Measurements from ENCODE around the gene AVPR2.

Gene AVPR2

DNA sequence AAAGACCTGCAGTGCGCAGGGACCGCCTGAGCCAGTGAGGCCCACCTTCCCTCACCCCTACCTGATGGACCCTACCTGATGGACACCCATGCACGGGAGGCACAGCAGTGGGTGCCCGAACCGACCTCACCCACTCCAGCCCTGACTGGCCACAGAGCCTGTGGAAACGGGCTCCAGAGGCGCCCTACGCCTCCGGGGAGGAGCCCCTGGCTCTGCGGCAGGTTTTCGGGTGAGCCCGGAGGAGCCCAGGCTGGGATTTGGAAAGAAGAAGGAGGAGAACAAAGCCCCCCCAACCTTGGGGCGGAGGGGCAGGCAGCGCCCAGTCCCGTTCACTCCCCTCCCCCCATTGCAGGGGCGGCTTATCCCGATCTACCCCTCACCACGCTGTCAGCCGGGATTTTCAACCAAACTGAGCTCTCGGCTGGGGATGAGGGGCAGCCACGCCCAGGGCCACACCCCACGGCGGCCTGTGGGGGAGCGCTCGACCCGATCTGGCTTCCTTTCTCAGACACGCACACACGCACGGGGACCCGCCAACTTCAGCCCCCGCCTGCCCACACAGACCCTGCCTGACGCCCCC is 19.2 kb upstream of the AVPR2 start:
- TF ChIP-seq, protein P1, sequence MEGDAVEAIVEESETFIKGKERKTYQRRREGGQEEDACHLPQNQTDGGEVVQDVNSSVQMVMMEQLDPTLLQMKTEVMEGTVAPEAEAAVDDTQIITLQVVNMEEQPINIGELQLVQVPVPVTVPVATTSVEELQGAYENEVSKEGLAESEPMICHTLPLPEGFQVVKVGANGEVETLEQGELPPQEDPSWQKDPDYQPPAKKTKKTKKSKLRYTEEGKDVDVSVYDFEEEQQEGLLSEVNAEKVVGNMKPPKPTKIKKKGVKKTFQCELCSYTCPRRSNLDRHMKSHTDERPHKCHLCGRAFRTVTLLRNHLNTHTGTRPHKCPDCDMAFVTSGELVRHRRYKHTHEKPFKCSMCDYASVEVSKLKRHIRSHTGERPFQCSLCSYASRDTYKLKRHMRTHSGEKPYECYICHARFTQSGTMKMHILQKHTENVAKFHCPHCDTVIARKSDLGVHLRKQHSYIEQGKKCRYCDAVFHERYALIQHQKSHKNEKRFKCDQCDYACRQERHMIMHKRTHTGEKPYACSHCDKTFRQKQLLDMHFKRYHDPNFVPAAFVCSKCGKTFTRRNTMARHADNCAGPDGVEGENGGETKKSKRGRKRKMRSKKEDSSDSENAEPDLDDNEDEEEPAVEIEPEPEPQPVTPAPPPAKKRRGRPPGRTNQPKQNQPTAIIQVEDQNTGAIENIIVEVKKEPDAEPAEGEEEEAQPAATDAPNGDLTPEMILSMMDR (IDR thresholded peaks at IDR 0.05; ENCODE audit: extremely low read depth, insufficient read depth, missing control alignments): no peak
- in situ Hi-C loops (cut with MboI; ENCODE audit: low pct_unique_long_range_greater_than_20kb, low sequenced_read_pairs, unreplicated experiment): no loop called here
- no peak for DNase-seq (ENCODE audit: low spot score)

DNA sequence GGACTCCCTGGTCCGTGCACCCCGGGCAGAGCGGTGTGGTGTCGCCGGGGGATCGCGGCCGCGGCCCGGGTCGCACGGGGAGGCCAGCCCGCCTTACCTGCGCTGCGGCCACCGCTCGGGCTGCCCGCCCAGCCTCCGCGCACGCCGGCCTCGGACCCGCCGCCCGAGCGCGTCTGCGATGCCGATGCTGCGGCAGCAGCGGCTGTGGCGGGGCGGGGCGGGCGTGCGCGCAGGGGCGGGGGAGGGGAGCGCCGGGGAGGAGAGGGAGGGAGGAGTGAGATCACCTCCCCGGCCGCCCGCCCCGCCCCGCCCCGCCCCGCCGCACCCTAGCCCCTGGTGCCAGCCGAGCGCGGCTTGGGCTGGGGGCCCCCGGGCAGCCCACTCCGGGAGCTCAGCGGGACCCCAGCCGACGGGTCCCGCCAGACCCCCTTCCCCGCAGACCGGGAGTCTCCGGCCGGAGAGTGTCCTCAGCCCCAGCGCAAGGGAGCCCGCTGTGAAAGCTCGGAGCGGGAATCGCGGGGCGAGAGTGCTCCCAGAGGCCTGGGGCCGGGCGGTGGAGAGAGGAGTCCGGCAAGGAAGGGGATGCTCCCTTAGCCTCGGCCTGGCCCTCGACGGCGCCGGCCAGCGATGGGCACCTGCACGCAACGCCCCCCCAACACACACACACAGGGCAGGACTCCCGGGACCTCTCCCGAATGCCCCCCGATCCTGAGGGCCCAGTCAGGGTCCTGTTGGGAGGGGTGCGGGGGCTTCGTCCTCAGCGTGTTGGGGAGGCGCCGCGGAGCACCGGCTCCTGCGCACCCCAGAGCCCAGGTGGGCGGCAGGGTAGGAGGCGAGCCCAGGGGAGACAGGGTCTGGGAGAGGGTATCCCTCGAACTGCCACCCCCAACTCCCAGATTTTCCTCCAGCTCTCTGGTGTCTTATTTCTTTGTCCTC is 18.2 kb upstream of the AVPR2 start, which contains the start of gene L1CAM:
L1CAM (minus strand) TSS at position 206 of the 936 bp plus-strand sequence. CDS start 10,337 bp downstream, outside the sequence.
- in situ Hi-C loops (cut with MboI; ENCODE audit: low pct_unique_long_range_greater_than_20kb, low sequenced_read_pairs, unreplicated experiment): no loop called here
- no peak for DNase-seq (ENCODE audit: low spot score)
- TF ChIP-seq, protein P1 (IDR thresholded peaks at IDR 0.05; ENCODE audit: extremely low read depth, insufficient read depth, missing control alignments): no peak

DNA sequence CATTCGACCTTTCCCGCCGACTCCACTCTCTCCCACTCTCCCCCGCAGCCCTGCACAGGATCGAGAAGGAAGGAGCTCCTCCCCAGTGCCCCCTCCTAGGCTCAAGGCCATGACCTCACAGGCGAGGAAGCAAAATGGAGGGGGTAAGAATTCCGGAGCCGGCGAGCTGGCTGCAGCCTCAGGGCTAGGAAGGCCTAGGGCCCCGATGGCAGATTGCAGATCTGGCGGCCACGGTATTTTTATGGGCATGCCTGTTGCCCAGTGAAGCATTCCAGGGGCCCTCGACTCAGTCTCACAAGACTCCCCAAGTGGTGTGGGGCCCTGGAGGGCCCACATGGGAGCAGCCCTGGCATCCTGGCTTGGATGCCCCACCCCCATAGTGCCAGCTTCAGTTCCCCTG is 17.6 kb upstream of the AVPR2 start:
- in situ Hi-C loops (cut with MboI; ENCODE audit: low pct_unique_long_range_greater_than_20kb, low sequenced_read_pairs, unreplicated experiment): no loop called here
- TF ChIP-seq, protein P1 (IDR thresholded peaks at IDR 0.05; ENCODE audit: extremely low read depth, insufficient read depth, missing control alignments): no peak
- no peak for DNase-seq (ENCODE audit: low spot score)

DNA sequence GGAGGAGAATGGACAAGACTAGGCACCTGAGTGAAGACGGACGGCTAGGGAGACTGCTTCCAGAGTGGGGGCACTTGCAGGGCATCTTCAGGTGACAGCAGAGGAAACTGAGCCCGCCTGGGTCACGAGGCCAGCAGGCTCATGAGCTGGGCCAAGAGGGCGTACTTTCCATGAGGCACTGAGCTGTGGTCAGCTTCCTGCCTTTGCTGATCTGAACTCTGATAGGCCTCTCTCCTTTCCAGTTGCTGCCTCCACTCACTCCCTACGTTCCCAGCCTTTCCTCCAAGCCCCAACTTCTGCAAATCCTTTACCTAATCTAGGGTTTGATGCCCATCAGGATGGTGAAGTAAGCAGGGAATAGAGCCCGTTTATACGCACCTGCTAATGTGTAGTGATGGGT is 17.1 kb upstream of the AVPR2 start:
- no peak for DNase-seq (ENCODE audit: low spot score)
- in situ Hi-C loops (cut with MboI; ENCODE audit: low pct_unique_long_range_greater_than_20kb, low sequenced_read_pairs, unreplicated experiment): no loop called here
- TF ChIP-seq, protein P1 (IDR thresholded peaks at IDR 0.05; ENCODE audit: extremely low read depth, insufficient read depth, missing control alignments): no peak

DNA sequence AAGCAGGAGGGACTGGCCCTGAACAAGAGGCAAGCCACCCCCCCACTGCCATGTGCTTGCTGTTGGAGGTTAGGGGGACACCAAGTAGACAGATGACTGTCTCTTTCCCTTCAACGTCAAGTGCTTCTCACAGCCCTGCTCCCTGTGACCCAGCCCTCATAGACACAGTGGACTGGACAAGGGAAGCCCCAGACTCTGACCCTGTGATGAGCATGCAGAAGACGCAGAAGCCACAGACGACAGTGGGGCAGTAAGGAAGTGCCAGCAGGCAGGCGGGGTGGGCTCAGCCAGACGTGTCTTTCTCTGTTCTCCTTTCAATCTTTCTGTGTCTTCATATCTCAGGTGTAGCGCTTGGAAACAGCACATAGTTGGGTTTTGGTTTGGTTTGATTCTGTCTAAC is 16.1 kb upstream of the AVPR2 start:
- in situ Hi-C loops (cut with MboI; ENCODE audit: low pct_unique_long_range_greater_than_20kb, low sequenced_read_pairs, unreplicated experiment): no loop called here
- TF ChIP-seq, protein P1 (IDR thresholded peaks at IDR 0.05; ENCODE audit: extremely low read depth, insufficient read depth, missing control alignments): no peak
- DNase-seq (ENCODE audit: low spot score): no peak

DNA sequence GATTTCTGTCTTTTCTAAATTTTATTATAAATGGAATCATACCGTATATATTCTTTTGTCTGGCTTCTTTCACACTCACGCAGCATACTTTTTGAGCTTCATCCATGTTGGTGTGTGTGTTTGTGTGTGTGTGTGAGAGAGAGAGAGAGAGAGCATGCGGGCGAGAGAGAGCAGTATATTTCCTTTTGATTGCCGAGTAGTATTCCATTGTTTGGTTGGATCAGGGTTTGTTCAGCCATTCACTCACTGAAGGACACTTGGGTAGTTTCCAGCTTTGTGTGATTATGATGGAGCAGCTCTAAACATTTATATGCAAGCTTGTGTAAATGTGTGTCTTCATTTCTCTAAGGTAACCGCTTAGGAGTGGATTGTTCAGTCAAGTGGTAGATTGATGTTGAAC is 15.3 kb upstream of the AVPR2 start:
- TF ChIP-seq, protein P1 (IDR thresholded peaks at IDR 0.05; ENCODE audit: extremely low read depth, insufficient read depth, missing control alignments): no peak
- in situ Hi-C loops (cut with MboI; ENCODE audit: low pct_unique_long_range_greater_than_20kb, low sequenced_read_pairs, unreplicated experiment): no loop called here
- DNase-seq (ENCODE audit: low spot score): no peak

Measured in GM13977 (cell line).